Non-pigmented ciliary epithelial cell (primary cell): ENCODE results near the gene SH3GL3.

Experiments
- DNase-seq: peaks from one replicate; pipeline ENCODE4 v3.0.0-alpha.2; 2010; ENCODE audit warnings: low read depth

Gene SH3GL3

GRCh38 chr15:83567318-83567717 is 120.2 kb downstream of the SH3GL3 start:
- DNase-seq = no peak

DNA sequence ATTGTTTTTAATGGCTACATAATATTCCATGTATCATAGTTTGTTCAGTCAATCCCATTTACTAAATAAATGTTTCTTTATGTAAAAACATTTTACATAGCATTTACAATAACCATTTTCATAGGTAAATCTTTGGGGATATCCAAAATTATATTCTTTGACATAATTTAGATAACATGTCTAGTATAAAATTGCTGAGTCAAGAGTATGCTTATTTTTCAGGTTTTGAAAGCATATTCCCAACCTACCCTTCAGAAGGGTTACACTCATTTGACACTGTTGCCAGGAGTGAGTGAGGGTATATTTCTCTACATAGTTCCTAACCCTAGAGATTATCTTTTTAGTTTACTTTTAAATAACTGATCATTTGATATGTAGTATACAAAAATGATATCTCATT is 122.2 kb downstream of the SH3GL3 start:
- no peak for DNase-seq

GRCh38 chr15:83570756-83571155 is 123.6 kb downstream of the SH3GL3 start:
- no peak for DNase-seq

- DNase-seq = no peak
Observed at GRCh38 chr15:83571820-83572707, 124.9 kb downstream of the SH3GL3 start.

DNA sequence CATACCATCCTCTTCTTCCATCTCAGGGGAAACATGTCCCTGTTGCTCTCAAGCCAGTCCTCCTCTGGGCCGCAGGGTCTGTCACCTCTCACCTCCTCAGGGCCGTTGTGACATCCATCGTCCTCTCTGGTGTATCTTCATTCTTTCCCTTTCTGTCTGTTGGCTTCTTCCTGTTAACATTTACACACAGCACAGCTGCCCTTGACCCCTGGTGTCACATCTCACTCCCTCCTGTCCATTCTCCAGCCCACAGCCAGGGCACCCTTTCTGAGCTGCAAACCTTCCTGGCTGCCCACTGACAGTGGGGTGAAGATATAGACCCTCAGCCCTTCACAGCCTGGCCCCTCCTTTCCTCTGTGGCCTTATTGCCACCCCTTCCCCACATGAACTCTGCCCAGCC is 127.2 kb downstream of the SH3GL3 start:
- no peak for DNase-seq

DNA sequence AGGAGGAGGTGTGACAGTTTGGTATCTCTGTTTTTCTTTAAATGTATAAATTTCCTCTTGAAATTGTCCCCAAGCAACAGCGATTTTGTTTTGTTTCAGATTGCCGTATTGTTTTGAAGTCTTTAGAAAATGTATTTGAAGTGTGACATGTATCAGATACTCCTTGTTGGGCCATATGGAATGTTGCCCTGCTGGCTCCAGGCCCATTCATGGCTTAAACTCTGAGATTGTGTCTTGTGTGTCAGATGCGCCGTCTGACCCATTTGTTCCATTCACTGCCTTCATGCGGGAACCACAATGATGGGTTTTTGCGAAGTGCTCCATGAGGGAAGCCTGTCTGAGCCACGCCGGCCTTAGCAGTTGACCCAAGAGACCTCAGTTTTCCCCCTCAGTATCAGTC is 131.6 kb downstream of the SH3GL3 start:
- DNase-seq = no peak

GRCh38 chr15:83581381-83581780 is 134.2 kb downstream of the SH3GL3 start:
- no peak for DNase-seq

- DNase-seq = no peak
Observed at GRCh38 chr15:83582381-83582780, 135.2 kb downstream of the SH3GL3 start.

DNA sequence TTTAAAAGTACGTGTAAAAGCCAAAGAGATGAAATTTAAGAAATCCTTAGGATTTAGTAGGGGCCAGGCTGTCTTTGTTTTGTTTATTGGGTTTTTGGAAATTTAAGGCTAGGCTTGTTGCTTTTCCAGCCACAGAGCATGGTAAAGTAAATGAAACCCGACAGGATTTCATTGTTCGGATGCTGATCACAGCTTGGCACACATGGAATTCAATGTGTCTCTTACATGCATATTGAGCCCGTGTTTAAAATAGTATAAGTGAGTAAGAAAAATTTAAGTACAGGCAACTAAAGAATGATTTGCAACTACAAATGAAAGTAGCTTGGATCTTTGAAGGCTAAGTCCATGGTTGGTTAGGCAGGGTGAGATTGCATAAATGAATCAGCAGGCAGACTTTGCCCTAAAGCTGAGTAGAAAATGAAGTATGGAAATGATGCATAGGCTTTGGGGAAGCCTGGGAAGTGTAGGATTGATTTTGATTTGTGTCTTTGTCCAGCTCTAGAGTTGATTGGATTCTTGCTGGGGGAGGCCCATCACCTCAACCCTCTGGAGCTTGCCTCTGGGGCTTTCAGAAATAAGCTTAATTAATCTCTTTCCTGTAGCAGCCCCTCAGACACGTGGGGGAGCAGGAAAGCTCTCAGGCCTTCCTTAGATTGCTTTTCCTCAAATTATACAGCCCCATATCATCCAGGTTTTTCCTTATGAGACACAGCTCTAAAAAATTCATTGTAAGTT is 138.6 kb downstream of the SH3GL3 start:
- no peak for DNase-seq

GRCh38 chr15:83587091-83587490 is 139.9 kb downstream of the SH3GL3 start:
- DNase-seq = no peak

DNA sequence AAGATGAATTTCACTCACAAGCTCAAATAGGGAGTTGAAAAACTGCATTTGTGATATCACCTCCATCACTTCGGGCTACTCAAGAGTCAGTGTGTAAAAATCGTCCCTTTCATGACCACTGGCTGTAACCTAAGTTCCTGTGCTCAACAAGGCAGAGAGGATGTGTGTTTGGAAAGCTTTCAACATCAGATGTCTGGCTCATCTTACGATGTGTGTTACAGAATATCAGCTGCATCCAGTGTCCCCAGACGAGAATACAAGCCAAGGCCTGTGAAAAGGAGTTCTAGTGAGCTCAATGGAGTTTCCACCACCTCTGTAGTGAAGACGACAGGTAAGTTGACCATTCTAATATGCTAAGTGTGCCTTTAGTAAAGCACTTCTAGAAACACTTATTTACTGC is 141.3 kb downstream of the SH3GL3 start:
- no peak for DNase-seq

GRCh38 chr15:83592370-83593040 is 145.4 kb downstream of the SH3GL3 start:
- DNase-seq = no peak

DNA sequence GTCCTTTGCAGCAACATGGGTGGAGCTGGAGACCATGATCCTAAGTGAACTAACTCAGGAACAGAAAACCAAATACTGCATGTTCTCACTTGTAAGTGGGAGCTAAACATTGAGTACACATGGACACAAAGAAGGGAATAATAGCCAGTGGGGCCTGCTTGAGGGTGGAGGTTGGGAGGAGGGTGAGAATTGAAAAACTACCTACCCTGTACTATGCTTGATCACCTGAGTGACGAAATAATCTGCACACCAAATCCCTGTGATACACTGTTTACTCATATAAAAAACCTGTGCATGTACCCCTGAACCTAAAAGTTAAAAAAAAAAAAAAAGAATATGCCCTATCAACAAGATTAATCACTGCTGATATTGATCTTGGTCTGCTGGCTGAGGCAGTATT is 148.1 kb downstream of the SH3GL3 start:
- no peak for DNase-seq

GRCh38 chr15:83598031-83598430 is 150.9 kb downstream of the SH3GL3 start:
- no peak for DNase-seq

DNA sequence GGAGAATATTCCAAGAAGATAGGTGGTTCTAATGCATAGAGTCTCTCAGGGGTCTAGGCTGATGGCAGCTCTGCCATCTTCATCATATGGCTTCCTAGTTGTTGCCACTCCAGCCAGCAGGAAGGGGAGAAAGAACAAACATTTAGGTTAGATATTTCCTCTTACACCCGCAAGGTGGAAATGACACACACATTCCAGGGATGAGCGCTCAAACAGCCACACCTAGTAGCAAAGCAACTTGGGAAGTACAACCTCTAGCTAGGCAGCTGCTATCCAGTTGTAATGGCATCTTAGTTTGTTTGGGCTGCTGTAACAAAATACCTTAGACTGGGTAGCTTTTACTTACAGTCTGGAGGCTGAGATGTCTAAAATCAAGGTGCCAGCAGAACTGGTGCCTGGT is 154.9 kb downstream of the SH3GL3 start:
- no peak for DNase-seq

DNA sequence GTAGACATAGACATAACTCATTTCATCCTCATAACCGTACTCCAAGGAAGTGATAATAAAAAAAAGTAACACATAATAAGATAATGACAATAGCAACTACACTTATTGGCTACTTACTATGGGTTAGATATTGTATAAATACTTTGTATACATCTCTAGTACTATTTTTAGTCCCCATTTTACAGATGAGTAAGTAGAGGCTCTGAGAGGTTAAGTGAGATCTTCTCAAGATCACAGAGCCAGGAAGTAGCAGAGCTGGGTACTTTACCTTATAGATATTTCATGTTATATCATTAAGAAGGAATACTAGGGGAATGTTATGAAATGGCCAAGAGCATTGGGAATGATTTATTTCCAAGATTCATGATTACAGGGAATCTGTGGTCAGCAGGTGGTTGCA is 157.4 kb downstream of the SH3GL3 start:
- no peak for DNase-seq

GRCh38 chr15:83605111-83605945 is 158.2 kb downstream of the SH3GL3 start:
- no peak for DNase-seq

GRCh38 chr15:83610132-83610531 is 163.0 kb downstream of the SH3GL3 start:
- DNase-seq = no peak

GRCh38 chr15:83610901-83611685 is 164.0 kb downstream of the SH3GL3 start:
- no peak for DNase-seq

GRCh38 chr15:83612226-83612625 is 165.1 kb downstream of the SH3GL3 start:
- DNase-seq = no peak
